Measurements from ENCODE around the gene MTFMT.

The MTFMT gene

DNA sequence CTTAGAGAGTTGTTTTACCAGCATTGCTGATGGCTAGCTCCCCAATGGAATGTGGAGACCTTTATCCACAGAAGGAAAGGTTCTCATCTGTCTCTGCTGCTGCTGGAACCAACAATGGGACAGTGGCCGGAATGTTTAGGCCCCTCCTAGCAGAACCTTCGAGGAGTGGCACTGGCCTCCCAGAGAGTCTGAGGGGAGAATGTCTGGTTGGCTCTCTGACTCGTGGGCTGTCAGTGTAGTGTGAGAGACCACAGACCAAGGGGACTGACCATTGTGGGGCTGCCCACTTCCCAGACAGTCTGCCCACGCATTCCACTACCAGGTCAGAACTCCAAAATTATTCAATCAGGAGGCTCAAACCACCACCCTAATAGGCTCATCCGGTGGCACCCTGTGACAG, 33.3 kb upstream of the MTFMT start:
- TF ChIP-seq EZH2phosphoT487 (IDR thresholded peaks at IDR 0.05; ENCODE audit: borderline replicate concordance): no peak
- TF ChIP-seq CTCF (conservative IDR thresholded peaks at IDR 0.05; ENCODE audit: low read length): no peak

GRCh38 chr15:65062061-65062460, 32.6 kb upstream of the MTFMT start:
- H3F3A ChIP-seq (ENCODE audit: low read depth): no peaks in the 10 kb centered on the region
- H3K9ac ChIP-seq (ENCODE audit: low read depth, low read length, poor library complexity, severe bottlenecking): no peak overlapping the region
- peaks cover 5% of the 10 kb centered on the region for H3K4me1 ChIP-seq (ENCODE audit: insufficient read depth, low read length, poor library complexity, severe bottlenecking)
- H3K9me2 ChIP-seq (replicated peaks; ENCODE audit: low read depth, low read length): no peaks in the 10 kb centered on the region
- H3K9me3 ChIP-seq (ENCODE audit: insufficient read depth, low read depth, low read length): no peaks in the 10 kb centered on the region
- H3K4me3 ChIP-seq (ENCODE audit: low read length, poor library complexity, severe bottlenecking): no peak overlapping the region
- no peak overlapping the region for H2AFZ ChIP-seq (ENCODE audit: low read length)
- H3K27me3 ChIP-seq (ENCODE audit: insufficient read depth, low read length, poor library complexity, severe bottlenecking): no peaks in the 10 kb centered on the region
- no peak overlapping the region for H3K4me2 ChIP-seq (ENCODE audit: low read depth, low read length, poor library complexity, severe bottlenecking)
- no peak for TF ChIP-seq CTCF (conservative IDR thresholded peaks at IDR 0.05; ENCODE audit: low read length)
- TF ChIP-seq EZH2phosphoT487 (IDR thresholded peaks at IDR 0.05; ENCODE audit: borderline replicate concordance): no peak
- no peaks in the 10 kb centered on the region for H4K20me1 ChIP-seq (ENCODE audit: insufficient read depth, low read length, poor library complexity, severe bottlenecking)
- no peaks in the 10 kb centered on the region for H3K36me3 ChIP-seq (ENCODE audit: insufficient read depth, low read length)
- H3K79me2 ChIP-seq (ENCODE audit: insufficient read depth, low read length): no peaks in the 10 kb centered on the region

More for the DNA sequence above, 33.3 kb upstream of the MTFMT start:
- Histone ChIP-seq H2AFZ (ENCODE audit: low read length) (no peak overlapping the region), H3K27me3 (ENCODE audit: insufficient read depth, low read length, poor library complexity, severe bottlenecking) (no peaks in the 10 kb centered on the region), H3F3A (ENCODE audit: low read depth) (no peaks in the 10 kb centered on the region), H3K4me3 (ENCODE audit: low read length, poor library complexity, severe bottlenecking) (no peak overlapping the region), H3K4me1 (ENCODE audit: insufficient read depth, low read length, poor library complexity, severe bottlenecking) (no peaks in the 10 kb centered on the region), H3K9me3 (ENCODE audit: insufficient read depth, low read depth, low read length) (no peaks in the 10 kb centered on the region), H4K20me1 (ENCODE audit: insufficient read depth, low read length, poor library complexity, severe bottlenecking) (no peaks in the 10 kb centered on the region), H3K79me2 (ENCODE audit: insufficient read depth, low read length) (no peaks in the 10 kb centered on the region), H3K4me2 (ENCODE audit: low read depth, low read length, poor library complexity, severe bottlenecking) (no peak overlapping the region), H3K9ac (ENCODE audit: low read depth, low read length, poor library complexity, severe bottlenecking) (no peak overlapping the region), H3K36me3 (ENCODE audit: insufficient read depth, low read length) (no peaks in the 10 kb centered on the region), H3K9me2 (replicated peaks; ENCODE audit: low read depth, low read length) (no peaks in the 10 kb centered on the region)

DNA sequence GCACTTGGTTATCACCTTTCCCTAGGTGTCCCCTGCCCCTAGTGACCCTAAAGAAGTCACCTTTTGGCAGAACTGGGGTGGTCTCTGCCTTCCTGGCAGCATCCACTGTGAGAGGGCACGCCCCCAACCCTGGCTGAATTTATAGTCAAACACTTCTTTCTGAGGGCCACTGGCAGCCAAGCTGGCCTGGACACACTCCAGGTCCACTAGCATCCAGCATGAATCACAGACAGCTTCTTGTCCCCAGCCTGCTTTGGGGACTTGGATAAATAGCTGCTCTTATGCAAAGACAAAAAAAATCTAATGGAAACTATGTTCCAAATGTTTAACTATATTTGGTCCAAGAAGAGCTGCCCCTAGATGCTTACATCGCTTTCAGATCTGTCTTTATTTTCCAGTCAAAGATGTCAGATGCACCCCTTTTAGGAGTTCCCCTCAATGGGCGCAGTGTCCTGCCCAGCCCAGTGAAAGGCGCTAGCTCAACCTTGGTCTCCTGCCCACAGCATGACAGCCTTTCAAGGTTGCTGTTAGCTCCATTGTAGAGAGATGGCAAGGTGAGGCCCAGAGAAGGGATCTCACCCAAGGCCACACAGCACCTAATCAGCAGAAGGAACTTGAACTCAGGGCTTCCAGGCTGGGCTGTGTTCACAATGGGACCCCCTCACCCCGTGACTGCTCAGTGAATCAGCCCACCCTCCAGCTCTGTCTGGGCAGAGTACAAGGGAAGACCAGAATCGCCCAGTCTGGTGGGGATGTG, 31.4 kb upstream of the MTFMT start:
- Histone ChIP-seq H2AFZ (ENCODE audit: low read length) (no peak overlapping the region), H3K36me3 (ENCODE audit: insufficient read depth, low read length) (no peaks in the 10 kb centered on the region), H3K27me3 (ENCODE audit: insufficient read depth, low read length, poor library complexity, severe bottlenecking) (no peaks in the 10 kb centered on the region)

More for the DNA sequence above, 31.4 kb upstream of the MTFMT start:
- Histone ChIP-seq H3K4me1 (ENCODE audit: insufficient read depth, low read length, poor library complexity, severe bottlenecking) (peaks cover 17% of the 10 kb centered on the region), H3K9me2 (replicated peaks; ENCODE audit: low read depth, low read length) (no peaks in the 10 kb centered on the region), H3K9ac (ENCODE audit: low read depth, low read length, poor library complexity, severe bottlenecking) (no peak overlapping the region), H3K4me3 (ENCODE audit: low read length, poor library complexity, severe bottlenecking) (no peak overlapping the region), H3K4me2 (ENCODE audit: low read depth, low read length, poor library complexity, severe bottlenecking) (no peak overlapping the region), H3K79me2 (ENCODE audit: insufficient read depth, low read length) (no peaks in the 10 kb centered on the region), H3K9me3 (ENCODE audit: insufficient read depth, low read depth, low read length) (no peaks in the 10 kb centered on the region), H3F3A (ENCODE audit: low read depth) (peaks cover 2% of the 10 kb centered on the region; the same call in 1 of the 2 replicates), H4K20me1 (ENCODE audit: insufficient read depth, low read length, poor library complexity, severe bottlenecking) (no peaks in the 10 kb centered on the region)
- TF ChIP-seq EZH2phosphoT487 (IDR thresholded peaks at IDR 0.05; ENCODE audit: borderline replicate concordance) (no peak), CTCF (conservative IDR thresholded peaks at IDR 0.05; ENCODE audit: low read length) (no peak)
